B cell (primary cell): Measurements from ENCODE around the gene PRKN. TPM values are rescaled to one million over a fixed set of nuclear protein-coding genes. Genes with fewer than 3 reads are reported as not detected.

Experiments
- ATAC-seq: fragments of 200-7000 bp; cut with Tn5 transposase; one replicate; pipeline ENCODE4 v1.10.0; 2021; ENCODE audit warnings: low read depth, mild to moderate bottlenecking, moderate number of reproducible peaks, moderate library complexity
- CTCF ChIA-PET: fragments of 350-600 bp; sonication (Branson Sonifier 250); formaldehyde crosslinking; loops from one replicate; lab custom pipeline; 2021; ENCODE audit warnings: antibody characterized with exemption, inconsistent platforms; lab: Charles Lee
- POLR2A ChIA-PET: fragments of 350-600 bp; sonication (Branson Sonifier 250); formaldehyde crosslinking; loops from one replicate; lab custom pipeline; 2021; ENCODE audit warnings: antibody characterized with exemption; lab: Charles Lee
- DNase-seq: peaks from one replicate; pipeline ENCODE4 v3.0.0; 2013
- H2AFZ ChIP-seq: 2 replicates; pipeline ENCODE4 v1.6.1; 2012; ENCODE audit warnings: mild to moderate bottlenecking, low read depth, low read length; ENCODE audit not compliant: insufficient read depth, poor library complexity, severe bottlenecking
- H3K27ac ChIP-seq, 2 donors: 1 replicate in 1 of 2; 2 replicates in 1 of 2; pipeline ENCODE4 v1.5.1; 2012 to 2013; ENCODE audit warnings: low read length in 2 of 2, mild to moderate bottlenecking in 2 of 2, moderate library complexity in 1 of 2
- H3K27me3 ChIP-seq, 4 experiments: fragments of 200-600 bp in 1 of 4; sonication (generic) in 1 of 4; replicated peaks in 1 of 4; 1 replicate in 2 of 4; 2 replicates in 2 of 4; pipeline versions ENCODE4 v1.6.1 to v1.7.0; 2013 to 2016; ENCODE audit warnings: low read length in 3 of 4, mild to moderate bottlenecking in 2 of 4, mixed read lengths in 1 of 4, moderate library complexity in 1 of 4; ENCODE audit not compliant: insufficient read depth in 4 of 4, control insufficient read depth in 3 of 4; ENCODE audit errors: control extremely low read depth in 1 of 4
- H3K36me3 ChIP-seq, 2 experiments: replicated peaks in 1 of 2; 1 replicate in 1 of 2; 2 replicates in 1 of 2; pipeline versions ENCODE4 v1.6.1 to v1.7.1; 2013; ENCODE audit warnings: low read length in 1 of 2; ENCODE audit not compliant: insufficient read depth in 2 of 2, control insufficient read depth in 1 of 2; ENCODE audit errors: control extremely low read depth in 1 of 2, extremely low read depth in 1 of 2
- H3K4me1 ChIP-seq, 2 donors: fragments of 200-600 bp in 1 of 2; sonication (generic) in 1 of 2; 1 replicate in 1 of 2; 2 replicates in 1 of 2; pipeline versions ENCODE4 v1.5.1 to v1.6.1; 2013 to 2017; ENCODE audit warnings: low read length in 2 of 2; ENCODE audit not compliant: control insufficient read depth in 2 of 2, insufficient read depth in 2 of 2
- H3K4me2 ChIP-seq: replicated peaks from 2 replicates; pipeline ENCODE3; 2012; ENCODE audit warnings: mild to moderate bottlenecking, low read depth, low read length; ENCODE audit not compliant: poor library complexity, severe bottlenecking
- H3K4me3 ChIP-seq, 5 experiments: fragments of 200-600 bp in 1 of 5; sonication (generic) in 1 of 5; 1 replicate in 3 of 5; 2 replicates in 2 of 5; pipeline versions ENCODE4 v1.5.1 to v1.7.0; 2011 to 2016; ENCODE audit warnings: low read length in 4 of 5, mild to moderate bottlenecking in 4 of 5, low read depth in 2 of 5, control low read depth in 1 of 5, moderate library complexity in 1 of 5; ENCODE audit not compliant: insufficient read depth in 1 of 5; ENCODE audit errors: control extremely low read depth in 1 of 5, extremely low read depth in 1 of 5
- H3K79me2 ChIP-seq: fragments of 200-600 bp; sonication (generic); one replicate; pipeline ENCODE4 v1.6.0; 2016; ENCODE audit warnings: low read length; ENCODE audit not compliant: control insufficient read depth, insufficient read depth
- H3K9ac ChIP-seq: fragments of 200-600 bp; sonication (generic); 2 replicates; pipeline ENCODE4 v1.6.1; 2017; ENCODE audit warnings: mild to moderate bottlenecking, low read length, moderate library complexity
- H3K9me3 ChIP-seq, 3 donors: one replicate each; pipeline versions ENCODE4 v1.6.1 to v1.7.1; 2013; ENCODE audit warnings: low read length in 2 of 3; ENCODE audit not compliant: control insufficient read depth in 2 of 3, insufficient read depth in 1 of 3; ENCODE audit errors: control extremely low read depth in 1 of 3
- H4K20me1 ChIP-seq: 2 replicates; pipeline ENCODE4 v1.6.0; 2012; ENCODE audit warnings: mild to moderate bottlenecking, low read length; ENCODE audit not compliant: insufficient read depth, control insufficient read depth, poor library complexity, severe bottlenecking
- H3K27ac Mint-ChIP-seq: one replicate; pipeline ENCODE4 v1.8.0; 2021; ENCODE audit warnings: mixed read lengths
- H3K27me3 Mint-ChIP-seq: one replicate; pipeline ENCODE4 v1.8.0; 2021; ENCODE audit warnings: mixed read lengths
- H3K4me1 Mint-ChIP-seq: one replicate; pipeline ENCODE4 v1.8.0; 2021; ENCODE audit warnings: mixed read lengths
- H3K4me3 Mint-ChIP-seq: one replicate; pipeline ENCODE4 v1.8.0; 2021; ENCODE audit warnings: mixed read lengths
- H3K9me3 Mint-ChIP-seq: one replicate; pipeline ENCODE4 v1.8.0; 2022; ENCODE audit warnings: mixed read lengths; ENCODE audit not compliant: insufficient read depth
- CTCF ChIP-seq: fragments of 200-600 bp; IDR thresholded peaks from one replicate; pipeline ENCODE4 v1.8.0; 2022; ENCODE audit warnings: antibody characterized with exemption, mild to moderate bottlenecking
- EZH2 ChIP-seq: IDR thresholded peaks from 2 replicates; pipeline ENCODE4 v1.6.1; 2012; ENCODE audit warnings: borderline replicate concordance, low read depth, mild to moderate bottlenecking, moderate library complexity, low read length; ENCODE audit not compliant: insufficient read depth, poor library complexity, severe bottlenecking
- WGBS: methylation state at CpG from one replicate; pipeline ENCODE4 v1.1.5; 2013; ENCODE audit warnings: missing lambda C conversion rate; ENCODE audit not compliant: insufficient coverage; 5-methylcytosine and 5-hydroxymethylcytosine counted together
- intact Hi-C: fragments of 100-400 bp; cut with micrococcal nuclease; formaldehyde crosslinking; loops from one replicate; pipeline ENCODE4 v1.10.0; 2022
- polyA plus RNA-seq: library from polyadenylated mRNA; depleted of rRNA; stranded (reverse); fragments of >200 nt; gene quantifications from 2 replicates; pipeline ENCODE4 v1.2.3, GENCODE V29; 2012
- total RNA-seq, 2 donors: library from RNA; stranded (reverse); fragments of 120-200 nt in 1 of 2; gene quantifications; 1 replicate in 1 of 2; 2 replicates in 1 of 2; pipeline versions ENCODE4 v1.2.3 to v1.2.4, GENCODE V29; 2013 to 2022

The PRKN gene
- total and polyA plus RNA-seq, 2 donors (not counting 1 experiment from before 2014, with no cell fraction given) = 1.6 to 6.2 TPM

DNA sequence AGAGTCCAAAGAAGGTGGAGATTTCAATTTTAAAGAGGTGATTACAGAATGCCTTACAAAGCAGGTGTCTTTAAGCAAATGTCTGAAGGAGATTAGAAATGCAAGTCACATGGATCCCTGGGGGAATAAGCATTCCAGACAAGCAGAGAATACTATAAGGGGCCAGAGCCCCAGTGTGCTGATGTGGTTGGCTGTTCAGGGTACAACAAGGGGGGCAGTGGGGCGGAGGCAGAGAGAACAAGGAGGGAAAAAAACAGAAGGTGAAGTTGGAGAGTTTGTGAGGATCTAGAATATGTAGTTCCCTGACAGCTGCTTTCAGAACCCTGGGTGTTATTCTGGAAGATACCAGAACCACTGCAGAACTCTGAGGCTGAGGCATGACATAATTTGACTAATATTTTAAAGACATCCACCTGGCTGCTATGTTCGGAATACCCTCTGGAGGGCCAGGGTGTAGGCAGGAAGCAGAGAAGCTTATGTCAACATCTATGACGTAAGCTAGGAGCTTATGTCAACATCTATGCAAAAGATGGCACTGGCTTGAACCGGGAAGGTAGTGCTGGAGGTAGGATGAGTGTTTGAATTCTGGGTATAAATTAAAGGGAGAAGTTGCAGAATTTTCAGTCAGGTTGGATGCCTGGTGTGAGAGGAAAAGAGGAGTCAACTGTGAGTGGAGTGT, 1177.5 kb downstream of the PRKN start:
- ATAC-seq = no peak
- H3K36me3 ChIP-seq = no peaks in the 10 kb centered on the region
- H3K27me3 ChIP-seq = no peaks in the 10 kb centered on the region
- Mint-ChIP-seq H3K27me3 (no peaks in the 10 kb centered on the region), H3K9me3 (peaks cover under 1% of the 10 kb centered on the region), H3K4me1 (no peaks in the 10 kb centered on the region), H3K27ac (no peak overlapping the region), H3K4me3 (no peak overlapping the region)
- DNase-seq = no peak
- no peaks in the 10 kb centered on the region for H4K20me1 ChIP-seq
- POLR2A ChIA-PET = no interaction called here
- H3K9me3 ChIP-seq = peaks cover 0 to 7% (median 4%) of the 10 kb centered on the region in 3 donors
- no peak overlapping the region for H3K9ac ChIP-seq
- no peaks in the 10 kb centered on the region for H3K79me2 ChIP-seq
- H2AFZ ChIP-seq = no peak overlapping the region
- TF ChIP-seq EZH2 = no peak
- no peak for TF ChIP-seq CTCF
- no peak overlapping the region for H3K4me3 ChIP-seq
- no peak overlapping the region for H3K4me2 ChIP-seq
- H3K27ac ChIP-seq = no peak overlapping the region
- CTCF ChIA-PET = no interaction called here
- 73% methylated on average over 3 of the region's 4 CpGs for WGBS
- intact Hi-C loops = no loop called here
- H3K4me1 ChIP-seq = no peaks in the 10 kb centered on the region

GRCh38 chr6:161548713-161549296, 1178.8 kb downstream of the PRKN start:
- Histone ChIP-seq H3K27ac (no peak overlapping the region), H4K20me1 (no peaks in the 10 kb centered on the region), H3K9me3 (peaks cover 0 to 4% (median 0%) of the 10 kb centered on the region in 3 donors), H3K4me2 (no peak overlapping the region), H3K9ac (no peak overlapping the region), H2AFZ (no peak overlapping the region), H3K27me3 (no peaks in the 10 kb centered on the region), H3K4me3 (no peak overlapping the region), H3K4me1 (no peaks in the 10 kb centered on the region), H3K79me2 (no peaks in the 10 kb centered on the region), H3K36me3 (no peaks in the 10 kb centered on the region)
- Mint-ChIP-seq H3K27ac (no peak overlapping the region), H3K4me3 (no peak overlapping the region), H3K27me3 (no peaks in the 10 kb centered on the region), H3K4me1 (no peaks in the 10 kb centered on the region), H3K9me3 (no peaks in the 10 kb centered on the region)
- DNase-seq (no peak), ATAC-seq (no peak)
- intact Hi-C loops = no loop called here
- ChIA-PET CTCF (no interaction called here), POLR2A (no interaction called here)
- WGBS = 92% methylated on average over 5 of the region's 9 CpGs
- TF ChIP-seq CTCF = no peak
- no peak for TF ChIP-seq EZH2
